ENCODE data around the gene CDH4. TPM values are rescaled to one million over a fixed set of nuclear protein-coding genes. Genes with fewer than 3 reads are reported as not detected.

Gene CDH4
- polyA plus RNA-seq, 1 donor (not counting 4 experiments of a cell fraction or from before 2014, with no cell fraction given) = 2.2 TPM

DNA sequence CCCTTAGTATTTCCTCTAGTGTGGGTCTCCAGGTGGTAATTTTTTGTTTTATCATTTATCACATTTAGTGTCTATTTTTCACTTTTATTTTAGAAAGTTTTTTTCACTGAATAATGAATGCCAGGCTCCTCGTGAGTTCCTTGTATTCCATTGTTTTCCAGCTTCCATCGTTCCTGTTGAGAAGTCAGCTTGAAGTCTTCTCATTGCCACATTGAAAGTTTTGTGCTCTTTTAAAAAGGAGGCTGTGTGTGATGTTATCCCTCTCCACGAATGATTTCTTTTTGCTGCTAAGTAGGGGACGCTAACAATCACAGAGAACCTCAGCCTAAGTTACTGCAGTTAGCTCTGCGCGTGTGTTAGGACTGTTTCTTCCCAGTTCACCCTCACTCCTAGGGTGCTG lies 619.1 kb downstream of the CDH4 start:
- no peak overlapping the region for H3K4me2 ChIP-seq (ENCODE audit: control insufficient read depth, extremely low read depth, insufficient read depth, low read depth, low read length)
- no peak overlapping the region for H2AFZ ChIP-seq (ENCODE audit: control insufficient read depth, low read length)
- TF ChIP-seq, protein P1, sequence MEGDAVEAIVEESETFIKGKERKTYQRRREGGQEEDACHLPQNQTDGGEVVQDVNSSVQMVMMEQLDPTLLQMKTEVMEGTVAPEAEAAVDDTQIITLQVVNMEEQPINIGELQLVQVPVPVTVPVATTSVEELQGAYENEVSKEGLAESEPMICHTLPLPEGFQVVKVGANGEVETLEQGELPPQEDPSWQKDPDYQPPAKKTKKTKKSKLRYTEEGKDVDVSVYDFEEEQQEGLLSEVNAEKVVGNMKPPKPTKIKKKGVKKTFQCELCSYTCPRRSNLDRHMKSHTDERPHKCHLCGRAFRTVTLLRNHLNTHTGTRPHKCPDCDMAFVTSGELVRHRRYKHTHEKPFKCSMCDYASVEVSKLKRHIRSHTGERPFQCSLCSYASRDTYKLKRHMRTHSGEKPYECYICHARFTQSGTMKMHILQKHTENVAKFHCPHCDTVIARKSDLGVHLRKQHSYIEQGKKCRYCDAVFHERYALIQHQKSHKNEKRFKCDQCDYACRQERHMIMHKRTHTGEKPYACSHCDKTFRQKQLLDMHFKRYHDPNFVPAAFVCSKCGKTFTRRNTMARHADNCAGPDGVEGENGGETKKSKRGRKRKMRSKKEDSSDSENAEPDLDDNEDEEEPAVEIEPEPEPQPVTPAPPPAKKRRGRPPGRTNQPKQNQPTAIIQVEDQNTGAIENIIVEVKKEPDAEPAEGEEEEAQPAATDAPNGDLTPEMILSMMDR (optimal IDR thresholded peaks at IDR 0.05 in 1 of 3, IDR thresholded peaks at IDR 0.05 in 1 of 3, conservative IDR thresholded peaks at IDR 0.05 in 1 of 3; ENCODE audit: extremely low read depth in 1 of 3, insufficient read depth in 2 of 3, low read length in 3 of 3) = no peak
- H3K9me3 ChIP-seq (ENCODE audit: control insufficient read depth, low read depth, low read length) = peaks cover 4% of the 10 kb centered on the region
- no peaks in the 10 kb centered on the region for H3K36me3 ChIP-seq (ENCODE audit: control insufficient read depth in 2 of 2, extremely low read depth in 1 of 2, insufficient read depth in 2 of 2, low read length in 2 of 2)
- H3K4me3 ChIP-seq (ENCODE audit: control insufficient read depth in 2 of 3, extremely low read depth in 1 of 3, insufficient read depth in 2 of 3, low read depth in 1 of 3, low read length in 3 of 3) = no peak overlapping the region
- H3K27ac ChIP-seq (ENCODE audit: control insufficient read depth, insufficient read depth, low read length) = no peak overlapping the region
- H3K79me2 ChIP-seq (ENCODE audit: control insufficient read depth, insufficient read depth, low read length) = no peaks in the 10 kb centered on the region
- DNase-seq (ENCODE audit: low read depth, low spot score) (no peak), FAIRE-seq (no peak)
- peaks cover 19% of the 10 kb centered on the region for H3K27me3 ChIP-seq (ENCODE audit: control insufficient read depth, extremely low read depth, insufficient read depth, low read length)
- H4K20me1 ChIP-seq (ENCODE audit: control insufficient read depth, extremely low read depth, insufficient read depth, low read length) = no peaks in the 10 kb centered on the region
- H3K9ac ChIP-seq (ENCODE audit: control insufficient read depth, extremely low read depth, insufficient read depth, low read length) = no peak overlapping the region
- dilution Hi-C loops (cut with MboI; ENCODE audit: extremely low pct_ligation_motif_present, low sequenced_read_pairs) = no loop called here
- peaks cover 4% of the 10 kb centered on the region for H3K4me1 ChIP-seq (ENCODE audit: control insufficient read depth, extremely low read depth, insufficient read depth, low read length)
- no peaks in the 10 kb centered on the region for H3K9me1 ChIP-seq (ENCODE audit: control insufficient read depth, extremely low read depth, insufficient read depth, low read length)

DNA sequence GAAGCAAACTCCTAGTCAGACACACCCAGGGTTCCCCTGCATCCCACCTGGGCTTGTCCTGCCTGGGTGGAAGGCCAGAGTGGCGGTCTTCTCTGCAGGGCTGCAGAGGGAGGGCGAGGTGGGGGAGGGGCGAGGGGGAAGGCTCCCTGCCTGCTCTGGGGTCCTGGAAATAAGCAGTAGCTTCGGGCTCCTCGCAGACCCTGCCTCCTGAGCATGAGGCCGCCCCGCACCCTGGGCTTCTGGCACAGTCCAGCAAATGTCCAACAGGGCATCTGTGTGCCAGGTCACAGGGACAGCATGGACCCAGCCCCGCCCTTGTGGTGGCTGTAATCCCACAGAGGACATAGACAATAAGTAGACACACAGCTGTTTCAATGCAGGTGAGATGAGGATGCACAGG lies 619.9 kb downstream of the CDH4 start:
- FAIRE-seq = no peak
- no peak overlapping the region for H2AFZ ChIP-seq (ENCODE audit: control insufficient read depth, low read length)
- DNase-seq (ENCODE audit: low read depth, low spot score) = no peak
- no peaks in the 10 kb centered on the region for H4K20me1 ChIP-seq (ENCODE audit: control insufficient read depth, extremely low read depth, insufficient read depth, low read length)
- H3K4me2 ChIP-seq (ENCODE audit: control insufficient read depth, extremely low read depth, insufficient read depth, low read depth, low read length) = no peak overlapping the region
- no peaks in the 10 kb centered on the region for H3K79me2 ChIP-seq (ENCODE audit: control insufficient read depth, insufficient read depth, low read length)
- no peaks in the 10 kb centered on the region for H3K36me3 ChIP-seq (ENCODE audit: control insufficient read depth in 2 of 2, extremely low read depth in 1 of 2, insufficient read depth in 2 of 2, low read length in 2 of 2)
- H3K9me1 ChIP-seq (ENCODE audit: control insufficient read depth, extremely low read depth, insufficient read depth, low read length) = no peaks in the 10 kb centered on the region
- no peak overlapping the region for H3K4me3 ChIP-seq (ENCODE audit: control insufficient read depth in 2 of 3, extremely low read depth in 1 of 3, insufficient read depth in 2 of 3, low read depth in 1 of 3, low read length in 3 of 3)
- dilution Hi-C loops (cut with MboI; ENCODE audit: extremely low pct_ligation_motif_present, low sequenced_read_pairs) = no loop called here
- no peak overlapping the region for H3K9ac ChIP-seq (ENCODE audit: control insufficient read depth, extremely low read depth, insufficient read depth, low read length)
- peaks cover 4% of the 10 kb centered on the region for H3K4me1 ChIP-seq (ENCODE audit: control insufficient read depth, extremely low read depth, insufficient read depth, low read length)
- H3K27ac ChIP-seq (ENCODE audit: control insufficient read depth, insufficient read depth, low read length) = no peak overlapping the region
- H3K27me3 ChIP-seq (ENCODE audit: control insufficient read depth, extremely low read depth, insufficient read depth, low read length) = peaks cover 23% of the 10 kb centered on the region
- peaks cover 4% of the 10 kb centered on the region for H3K9me3 ChIP-seq (ENCODE audit: control insufficient read depth, low read depth, low read length)
- no peak for TF ChIP-seq EZH2 (IDR thresholded peaks at IDR 0.05; ENCODE audit: low read length)
- TF ChIP-seq, protein P1 (optimal IDR thresholded peaks at IDR 0.05 in 1 of 3, IDR thresholded peaks at IDR 0.05 in 1 of 3, conservative IDR thresholded peaks at IDR 0.05 in 1 of 3; ENCODE audit: extremely low read depth in 1 of 3, insufficient read depth in 2 of 3, low read length in 3 of 3) = no peak

All from keratinocyte (primary cell).